Central memory CD8-positive, alpha-beta T cell (primary cell): ENCODE measurements around the gene PCCB.
A peak's percentile ranks its signal among the peaks of the same experiment; 100 is the strongest.
"Not testable (repeated sequence)": the region's sequence is repeated elsewhere in the genome, so short reads cannot be mapped to it uniquely, and the experiment has no call there.

Source experiments
- ATAC-seq: fragments of 150-1000 bp; cut with Tn5 transposase; replicated peaks from 2 replicates; pipeline ENCODE4 v1.10.0; 2022; ENCODE audit warnings: mild to moderate bottlenecking, moderate FRiP score, moderate number of reproducible peaks; ENCODE audit not compliant: poor library complexity, severe bottlenecking; ENCODE audit errors: extremely low read depth
- DNase-seq, 2 donors: peaks; one replicate each; pipeline ENCODE4 v3.0.0; 2021; ENCODE audit warnings: low spot score in 2 of 2
- H3K27ac Mint-ChIP-seq: one replicate; pipeline ENCODE4 v1.8.0; 2022; ENCODE audit warnings: low read depth, mild to moderate bottlenecking, moderate library complexity, mixed read lengths
- H3K27me3 Mint-ChIP-seq: one replicate; pipeline ENCODE4 v1.8.0; 2022; ENCODE audit warnings: mixed read lengths
- H3K36me3 Mint-ChIP-seq: one replicate; pipeline ENCODE4 v1.8.0; 2022; ENCODE audit warnings: mild to moderate bottlenecking, moderate library complexity, mixed read lengths; ENCODE audit not compliant: insufficient read depth
- H3K4me1 Mint-ChIP-seq: one replicate; pipeline ENCODE4 v1.8.0; 2022; ENCODE audit warnings: mixed read lengths
- H3K4me3 Mint-ChIP-seq: one replicate; pipeline ENCODE4 v1.8.0; 2022; ENCODE audit warnings: mild to moderate bottlenecking, moderate library complexity, mixed read lengths
- H3K9me3 Mint-ChIP-seq: one replicate; pipeline ENCODE4 v1.8.0; 2022; ENCODE audit warnings: mixed read lengths

PCCB gene

GRCh38 chr3:136334726-136335125 lies 84.6 kb downstream of the PCCB start:
- not testable (repeated sequence) for DNase-seq, H3K27me3 Mint-ChIP-seq, ATAC-seq, H3K27ac Mint-ChIP-seq, H3K9me3 Mint-ChIP-seq, H3K4me3 Mint-ChIP-seq, H3K4me1 Mint-ChIP-seq
- H3K36me3 Mint-ChIP-seq, result peaks cover 31% of the 10 kb centered on the region

- Mint-ChIP-seq H3K36me3 (peaks cover 36% of the 10 kb centered on the region), H3K4me3 (no peak overlapping the region), H3K4me1 (no peaks in the 10 kb centered on the region), H3K27ac (no peak overlapping the region), H3K27me3 (no peaks in the 10 kb centered on the region), H3K9me3 (no peaks in the 10 kb centered on the region)
- DNase-seq (no peak), ATAC-seq (no peak)
These were observed 86.4 kb downstream of the PCCB start for GRCh38 chr3:136336329-136337100.

GRCh38 chr3:136343446-136343845 lies 93.3 kb downstream of the PCCB start:
- H3K4me1 Mint-ChIP-seq, result no peaks in the 10 kb centered on the region
- peaks cover 35% of the 10 kb centered on the region for H3K36me3 Mint-ChIP-seq
- H3K27ac Mint-ChIP-seq, result peak overlapping the region; percentile 29
- H3K9me3 Mint-ChIP-seq, result no peaks in the 10 kb centered on the region
- no peak for ATAC-seq
- no peaks in the 10 kb centered on the region for H3K27me3 Mint-ChIP-seq
- DNase-seq, result no peak
- no peak overlapping the region for H3K4me3 Mint-ChIP-seq

- H3K9me3 Mint-ChIP-seq, result no peaks in the 10 kb centered on the region
- H3K4me3 Mint-ChIP-seq, result no peak overlapping the region
- H3K4me1 Mint-ChIP-seq, result no peaks in the 10 kb centered on the region
- DNase-seq (no peak), ATAC-seq (no peak)
- no peaks in the 10 kb centered on the region for H3K27me3 Mint-ChIP-seq
- H3K27ac Mint-ChIP-seq, result no peak overlapping the region
- peaks cover 34% of the 10 kb centered on the region for H3K36me3 Mint-ChIP-seq
These were observed 93.9 kb downstream of the PCCB start for GRCh38 chr3:136343873-136344555.

GRCh38 chr3:136346486-136346885 lies 96.3 kb downstream of the PCCB start:
- ATAC-seq (no peak), DNase-seq (no peak)
- H3K4me3 Mint-ChIP-seq, result no peak overlapping the region
- no peaks in the 10 kb centered on the region for H3K27me3 Mint-ChIP-seq
- no peaks in the 10 kb centered on the region for H3K9me3 Mint-ChIP-seq
- no peaks in the 10 kb centered on the region for H3K4me1 Mint-ChIP-seq
- H3K27ac Mint-ChIP-seq, result peak overlapping the region; percentile 62
- peaks cover 31% of the 10 kb centered on the region for H3K36me3 Mint-ChIP-seq

GRCh38 chr3:136350132-136350531 lies 100.0 kb downstream of the PCCB start:
- H3K9me3 Mint-ChIP-seq, result no peaks in the 10 kb centered on the region
- H3K4me1 Mint-ChIP-seq, result peaks cover 6% of the 10 kb centered on the region
- H3K4me3 Mint-ChIP-seq, result no peak overlapping the region
- ATAC-seq (no peak), DNase-seq (no peak)
- H3K27ac Mint-ChIP-seq, result no peak overlapping the region
- H3K36me3 Mint-ChIP-seq, result peaks cover 24% of the 10 kb centered on the region
- H3K27me3 Mint-ChIP-seq, result no peaks in the 10 kb centered on the region

GRCh38 chr3:136350557-136350956 lies 100.4 kb downstream of the PCCB start:
- Mint-ChIP-seq H3K36me3 (peaks cover 25% of the 10 kb centered on the region), H3K4me3 (no peak overlapping the region), H3K27ac (no peak overlapping the region), H3K9me3 (no peaks in the 10 kb centered on the region), H3K4me1 (peaks cover 6% of the 10 kb centered on the region), H3K27me3 (no peaks in the 10 kb centered on the region)
- ATAC-seq (no peak), DNase-seq (no peak)

GRCh38 chr3:136351351-136351750 lies 101.2 kb downstream of the PCCB start:
- H3K4me3 Mint-ChIP-seq, result no peak overlapping the region
- no peak overlapping the region for H3K27ac Mint-ChIP-seq
- no peaks in the 10 kb centered on the region for H3K9me3 Mint-ChIP-seq
- H3K27me3 Mint-ChIP-seq, result no peaks in the 10 kb centered on the region
- H3K36me3 Mint-ChIP-seq, result peaks cover 21% of the 10 kb centered on the region
- ATAC-seq, result no peak
- no peak for DNase-seq
- peaks cover 6% of the 10 kb centered on the region for H3K4me1 Mint-ChIP-seq

GRCh38 chr3:136351905-136352304 lies 101.8 kb downstream of the PCCB start:
- peaks cover 6% of the 10 kb centered on the region for H3K4me1 Mint-ChIP-seq
- no peak overlapping the region for H3K27ac Mint-ChIP-seq
- H3K36me3 Mint-ChIP-seq, result peaks cover 18% of the 10 kb centered on the region
- no peak for ATAC-seq
- DNase-seq, result no peak
- no peak overlapping the region for H3K4me3 Mint-ChIP-seq
- H3K9me3 Mint-ChIP-seq, result no peaks in the 10 kb centered on the region
- H3K27me3 Mint-ChIP-seq, result no peaks in the 10 kb centered on the region

GRCh38 chr3:136353461-136353860 lies 103.3 kb downstream of the PCCB start:
- Mint-ChIP-seq H3K36me3 (peaks cover 15% of the 10 kb centered on the region), H3K4me3 (no peak overlapping the region), H3K27me3 (no peaks in the 10 kb centered on the region), H3K9me3 (no peaks in the 10 kb centered on the region), H3K27ac (peak overlapping the region; percentile 29), H3K4me1 (peaks cover 6% of the 10 kb centered on the region)
- ATAC-seq, result no peak
- no peak for DNase-seq

GRCh38 chr3:136366289-136366688 lies 116.1 kb downstream of the PCCB start:
- Mint-ChIP-seq H3K36me3 (peaks cover 19% of the 10 kb centered on the region), H3K4me3 (no peak overlapping the region), H3K4me1 (no peaks in the 10 kb centered on the region), H3K27me3 (no peaks in the 10 kb centered on the region), H3K27ac (no peak overlapping the region), H3K9me3 (no peaks in the 10 kb centered on the region)
- ATAC-seq, result no peak
- DNase-seq, result no peak

- not testable (repeated sequence) for DNase-seq, H3K27me3 Mint-ChIP-seq, H3K4me3 Mint-ChIP-seq, H3K36me3 Mint-ChIP-seq, H3K4me1 Mint-ChIP-seq, H3K27ac Mint-ChIP-seq, ATAC-seq, H3K9me3 Mint-ChIP-seq
These were observed 125.7 kb downstream of the PCCB start for GRCh38 chr3:136375800-136376199.

GRCh38 chr3:136377508-136377907 lies 127.4 kb downstream of the PCCB start:
- Mint-ChIP-seq H3K9me3 (no peaks in the 10 kb centered on the region), H3K4me1 (no peaks in the 10 kb centered on the region), H3K36me3 (peaks cover 4% of the 10 kb centered on the region), H3K4me3 (no peak overlapping the region), H3K27ac (no peak overlapping the region), H3K27me3 (no peaks in the 10 kb centered on the region)
- ATAC-seq (no peak), DNase-seq (no peak)
